Left renal cortex interstitium (tissue), 4 donors: ENCODE data around the gene BTN1A1. TPM values are rescaled to one million over a fixed set of nuclear protein-coding genes. Genes with fewer than 3 reads are reported as not detected.
"Not testable (repeated sequence)": the region's sequence is repeated elsewhere in the genome, so short reads cannot be mapped to it uniquely, and the experiment has no call there.

Experiments
- DNase-seq, 4 donors: peaks; one replicate each; pipeline ENCODE4 v3.0.0-alpha.2; 2013; ENCODE audit warnings: low read depth in 4 of 4, low spot score in 2 of 4, missing footprints in 1 of 4
- polyA plus RNA-seq, 4 donors: library from polyadenylated mRNA; unstranded; fragments of 120-200 nt; gene quantifications; one replicate each; pipeline ENCODE4 v1.2.1, GENCODE V29; 2013; ENCODE audit not compliant: insufficient read length in 4 of 4

The BTN1A1 gene
- polyA plus RNA-seq, 4 donors, result 0.21 to 0.32 (median 0.22) TPM

- DNase-seq, result no peak
These were observed 34.8 kb downstream of the BTN1A1 start for GRCh38 chr6:26534681-26535465.

- no peak for DNase-seq
These were observed 36.6 kb downstream of the BTN1A1 start for GRCh38 chr6:26536571-26537159.

- DNase-seq, result peak in 3 of 4 donors; percentile 82 to 89 (median 85)
These were observed 37.2 kb downstream of the BTN1A1 start for GRCh38 chr6:26537160-26537845.

- DNase-seq, result peak; percentile 87 to 99 (median 94)
These were observed 37.9 kb downstream of the BTN1A1 start, which contains the start of gene HMGN4 for GRCh38 chr6:26537846-26538571. TSS of gene HMGN4 (plus strand) at chr6:26538366. CDS start at chr6:26545207, 6,841 bp downstream.

- no peak for DNase-seq
These were observed 38.4 kb downstream of the BTN1A1 start for GRCh38 chr6:26538572-26538902.

- no peak for DNase-seq
These were observed 39.0 kb downstream of the BTN1A1 start for GRCh38 chr6:26539071-26539615.

- DNase-seq, result no peak
These were observed 41.5 kb downstream of the BTN1A1 start for GRCh38 chr6:26541579-26541978.

GRCh38 chr6:26543953-26544352 lies 43.9 kb downstream of the BTN1A1 start:
- no peak for DNase-seq

GRCh38 chr6:26544473-26544872 lies 44.4 kb downstream of the BTN1A1 start:
- no peak for DNase-seq

GRCh38 chr6:26545627-26546026 lies 45.5 kb downstream of the BTN1A1 start:
- no peak for DNase-seq

GRCh38 chr6:26547363-26547762 lies 47.3 kb downstream of the BTN1A1 start:
- DNase-seq, result not testable (repeated sequence)

GRCh38 chr6:26550250-26550993 lies 50.3 kb downstream of the BTN1A1 start:
- peak in 1 of 4 donors; percentile 61 for DNase-seq

GRCh38 chr6:26552205-26552604 lies 52.1 kb downstream of the BTN1A1 start:
- DNase-seq, result no peak

GRCh38 chr6:26552640-26553188 lies 52.6 kb downstream of the BTN1A1 start:
- no peak for DNase-seq

- no peak for DNase-seq
These were observed 53.1 kb downstream of the BTN1A1 start for GRCh38 chr6:26553264-26553634.

- DNase-seq, result peak in 1 of 4 donors; percentile 72
These were observed 53.7 kb downstream of the BTN1A1 start for GRCh38 chr6:26553635-26554446.

- DNase-seq, result no peak
These were observed 54.3 kb downstream of the BTN1A1 start for GRCh38 chr6:26554447-26554696.

- DNase-seq, result no peak
These were observed 54.8 kb downstream of the BTN1A1 start for GRCh38 chr6:26554697-26555504.
